Liver (tissue), 9 donors: ENCODE data around the gene THOC7. TPM values are rescaled to one million over a fixed set of nuclear protein-coding genes. Genes with fewer than 3 reads are reported as not detected.

Source experiments
- DNase-seq: peaks from one replicate; pipeline ENCODE4 v3.0.0-alpha.2; 2017; ENCODE audit warnings: low spot score
- H3K27ac ChIP-seq, 2 donors: one replicate each; pipeline ENCODE4 v1.7.0; 2013; ENCODE audit warnings: inconsistent platforms in 2 of 2, low read length in 2 of 2, control low read depth in 1 of 2, low read depth in 1 of 2, mild to moderate bottlenecking in 1 of 2
- H3K27me3 ChIP-seq, 4 donors: one replicate each; pipeline versions ENCODE4 v1.6.1 to v1.7.0; 2013; ENCODE audit warnings: low read length in 3 of 4, inconsistent platforms in 1 of 4, mild to moderate bottlenecking in 1 of 4, moderate library complexity in 1 of 4; ENCODE audit not compliant: control insufficient read depth in 4 of 4, insufficient read depth in 4 of 4
- H3K36me3 ChIP-seq, 4 donors: one replicate each; pipeline versions ENCODE4 v1.6.1 to v1.7.0; 2013; ENCODE audit warnings: low read length in 3 of 4, mild to moderate bottlenecking in 3 of 4, low read depth in 1 of 4, moderate library complexity in 1 of 4; ENCODE audit not compliant: control insufficient read depth in 4 of 4, insufficient read depth in 3 of 4
- H3K4me1 ChIP-seq, 4 donors: one replicate each; pipeline versions ENCODE4 v1.6.1 to v1.7.0; 2013; ENCODE audit warnings: low read length in 3 of 4, mild to moderate bottlenecking in 3 of 4, moderate library complexity in 1 of 4; ENCODE audit not compliant: control insufficient read depth in 4 of 4, insufficient read depth in 4 of 4
- H3K4me3 ChIP-seq, 3 donors: one replicate each; pipeline versions ENCODE4 v1.6.1 to v1.7.0; 2013; ENCODE audit warnings: low read length in 3 of 3, control low read depth in 1 of 3, low read depth in 1 of 3, mild to moderate bottlenecking in 1 of 3
- H3K9ac ChIP-seq, 2 donors: one replicate each; pipeline ENCODE4 v1.7.0; 2013; ENCODE audit warnings: low read length in 2 of 2, mild to moderate bottlenecking in 2 of 2, moderate library complexity in 2 of 2, control low read depth in 1 of 2, low read depth in 1 of 2
- H3K9me3 ChIP-seq, 4 donors: one replicate each; pipeline versions ENCODE4 v1.6.1 to v1.7.0; 2013; ENCODE audit warnings: low read length in 3 of 4; ENCODE audit not compliant: control insufficient read depth in 4 of 4
- ATF3 ChIP-seq: IDR thresholded peaks from 2 replicates; pipeline ENCODE4 v1.6.1; 2016; ENCODE audit warnings: antibody characterized with exemption
- EGR1 ChIP-seq, 2 donors: IDR thresholded peaks; 2 replicates each; pipeline ENCODE4 v1.6.1; 2016 to 2018; ENCODE audit warnings: antibody characterized with exemption in 2 of 2, low read depth in 2 of 2
- FOXA1 ChIP-seq: IDR thresholded peaks from 2 replicates; pipeline ENCODE4 v1.6.1; 2016; ENCODE audit warnings: antibody characterized with exemption
- FOXA2 ChIP-seq: IDR thresholded peaks from 2 replicates; pipeline ENCODE4 v1.6.1; 2016; ENCODE audit warnings: antibody characterized with exemption
- GABPA ChIP-seq, 2 donors: IDR thresholded peaks in 1 of 2; conservative IDR thresholded peaks in 1 of 2; 2 replicates each; pipeline ENCODE4 v1.6.1; 2016; ENCODE audit warnings: antibody characterized with exemption in 2 of 2, mild to moderate bottlenecking in 1 of 2, moderate library complexity in 1 of 2
- HNF4A ChIP-seq, 2 donors: conservative IDR thresholded peaks; 2 replicates each; pipeline ENCODE4 v1.6.1; 2016; ENCODE audit warnings: antibody characterized with exemption in 2 of 2, mild to moderate bottlenecking in 2 of 2
- HNF4G ChIP-seq: IDR thresholded peaks from 2 replicates; pipeline ENCODE4 v1.6.1; 2016; ENCODE audit warnings: antibody characterized with exemption
- JUND ChIP-seq, 2 donors: IDR thresholded peaks; 2 replicates each; pipeline ENCODE4 v1.6.1; 2016; ENCODE audit warnings: antibody characterized with exemption in 2 of 2
- NR2F2 ChIP-seq: IDR thresholded peaks from 2 replicates; pipeline ENCODE4 v1.6.1; 2016; ENCODE audit warnings: antibody characterized with exemption
- RAD21 ChIP-seq, 2 donors: IDR thresholded peaks; 2 replicates each; pipeline ENCODE4 v1.6.1; 2016; ENCODE audit warnings: antibody characterized with exemption in 2 of 2, mild to moderate bottlenecking in 2 of 2
- RXRA ChIP-seq, 2 donors: IDR thresholded peaks; 2 replicates each; pipeline ENCODE4 v1.6.1; 2017 to 2018; ENCODE audit warnings: antibody characterized with exemption in 2 of 2, mild to moderate bottlenecking in 1 of 2
- SP1 ChIP-seq: IDR thresholded peaks from 2 replicates; pipeline ENCODE4 v1.6.1; 2018; ENCODE audit warnings: antibody characterized with exemption, mild to moderate bottlenecking
- TAF1 ChIP-seq: conservative IDR thresholded peaks from 2 replicates; pipeline ENCODE4 v1.6.1; 2016; ENCODE audit warnings: antibody characterized with exemption, mild to moderate bottlenecking
- YY1 ChIP-seq: IDR thresholded peaks from 2 replicates; pipeline ENCODE4 v1.6.1; 2016; ENCODE audit warnings: antibody characterized with exemption, mild to moderate bottlenecking
- WGBS: extraction: QIAGEN DNeasy Blood & Tissue Kit; methylation state at CpG from one replicate; pipeline ENCODE4 v1.1.7; 2013; 5-methylcytosine and 5-hydroxymethylcytosine counted together
- polyA plus RNA-seq, 2 donors: library from polyadenylated mRNA; stranded (reverse) in 1 of 2; unstranded in 1 of 2; fragments of 200-250 nt in 1 of 2; fragments of >200 nt in 1 of 2; fragmentation: Nextera tagmentation in 1 of 2; extraction: Ambion mirVana in 1 of 2; gene quantifications; one replicate each; pipeline versions ENCODE4 v1.2.1 to v1.2.3, GENCODE V29; 2013 to 2015
- total RNA-seq, 2 donors: library from RNA; depleted of rRNA; stranded (reverse); fragments of >200 nt; gene quantifications; one replicate each; pipeline ENCODE4 v1.2.3, GENCODE V29; 2014
- TF ChIP-seq, protein P1 (sequence below): fragments of 150-350 bp; IDR thresholded peaks from 2 replicates; pipeline ENCODE4 v1.5.1; 2017; ENCODE audit warnings: improper control_type of control experiment, low read depth, low read length; ENCODE audit not compliant: missing input control
- TF ChIP-seq, protein P2 (sequence below): IDR thresholded peaks from 2 replicates; pipeline ENCODE4 v1.6.1; 2016; ENCODE audit warnings: antibody characterized with exemption
- TF ChIP-seq, protein P3 (sequence below): IDR thresholded peaks from 2 replicates; pipeline ENCODE4 v1.6.1; 2016; ENCODE audit warnings: antibody characterized with exemption, mild to moderate bottlenecking
- TF ChIP-seq, protein P4 (sequence below): IDR thresholded peaks from 2 replicates; pipeline ENCODE4 v1.6.1; 2016; ENCODE audit warnings: antibody characterized with exemption
- donor health status: healthy.
- donor health status: healthy.
- donor health status: healthy.
- donor health status: healthy.
- donor health status: healthy.

THOC7 gene
- total and polyA plus RNA-seq, 4 donors: 11.7 to 38.6 (median 23.0) TPM

- no peak overlapping the region for H3K9ac ChIP-seq
- no peak for DNase-seq
- 33% methylated on average over 3 of the region's 3 CpGs for WGBS
- H3K27me3 ChIP-seq: no peaks in the 10 kb centered on the region
- H3K4me1 ChIP-seq: peaks cover 0 to 10% (median 6%) of the 10 kb centered on the region in 4 donors
- H3K36me3 ChIP-seq: no peaks in the 10 kb centered on the region
- H3K27ac ChIP-seq: no peak overlapping the region
- TF ChIP-seq TAF1 (no peak), ATF3 (peak; percentile 89), JUND (IDR thresholded peaks at IDR 0.05) (no peak), SP1 (peak; percentile 12), HNF4G (no peak), HNF4A (conservative IDR thresholded peaks at IDR 0.05) (peak; percentile 19 to 32), RXRA (IDR thresholded peaks at IDR 0.05) (no peak), FOXA1 (no peak), FOXA2 (no peak), GABPA (IDR thresholded peaks at IDR 0.05 in 1 of 2, conservative IDR thresholded peaks at IDR 0.05 in 1 of 2) (no peak), NR2F2 (no peak), YY1 (peak; percentile 65), RAD21 (IDR thresholded peaks at IDR 0.05) (peak in 1 of 2 donors; percentile 22), EGR1 (IDR thresholded peaks at IDR 0.05; ENCODE audit: low read depth in 2 of 2) (no peak)
- TF ChIP-seq, protein P1, sequence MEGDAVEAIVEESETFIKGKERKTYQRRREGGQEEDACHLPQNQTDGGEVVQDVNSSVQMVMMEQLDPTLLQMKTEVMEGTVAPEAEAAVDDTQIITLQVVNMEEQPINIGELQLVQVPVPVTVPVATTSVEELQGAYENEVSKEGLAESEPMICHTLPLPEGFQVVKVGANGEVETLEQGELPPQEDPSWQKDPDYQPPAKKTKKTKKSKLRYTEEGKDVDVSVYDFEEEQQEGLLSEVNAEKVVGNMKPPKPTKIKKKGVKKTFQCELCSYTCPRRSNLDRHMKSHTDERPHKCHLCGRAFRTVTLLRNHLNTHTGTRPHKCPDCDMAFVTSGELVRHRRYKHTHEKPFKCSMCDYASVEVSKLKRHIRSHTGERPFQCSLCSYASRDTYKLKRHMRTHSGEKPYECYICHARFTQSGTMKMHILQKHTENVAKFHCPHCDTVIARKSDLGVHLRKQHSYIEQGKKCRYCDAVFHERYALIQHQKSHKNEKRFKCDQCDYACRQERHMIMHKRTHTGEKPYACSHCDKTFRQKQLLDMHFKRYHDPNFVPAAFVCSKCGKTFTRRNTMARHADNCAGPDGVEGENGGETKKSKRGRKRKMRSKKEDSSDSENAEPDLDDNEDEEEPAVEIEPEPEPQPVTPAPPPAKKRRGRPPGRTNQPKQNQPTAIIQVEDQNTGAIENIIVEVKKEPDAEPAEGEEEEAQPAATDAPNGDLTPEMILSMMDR: no peak
- TF ChIP-seq, protein P2, sequence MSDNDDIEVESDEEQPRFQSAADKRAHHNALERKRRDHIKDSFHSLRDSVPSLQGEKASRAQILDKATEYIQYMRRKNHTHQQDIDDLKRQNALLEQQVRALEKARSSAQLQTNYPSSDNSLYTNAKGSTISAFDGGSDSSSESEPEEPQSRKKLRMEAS: no peak
- TF ChIP-seq, protein P3, sequence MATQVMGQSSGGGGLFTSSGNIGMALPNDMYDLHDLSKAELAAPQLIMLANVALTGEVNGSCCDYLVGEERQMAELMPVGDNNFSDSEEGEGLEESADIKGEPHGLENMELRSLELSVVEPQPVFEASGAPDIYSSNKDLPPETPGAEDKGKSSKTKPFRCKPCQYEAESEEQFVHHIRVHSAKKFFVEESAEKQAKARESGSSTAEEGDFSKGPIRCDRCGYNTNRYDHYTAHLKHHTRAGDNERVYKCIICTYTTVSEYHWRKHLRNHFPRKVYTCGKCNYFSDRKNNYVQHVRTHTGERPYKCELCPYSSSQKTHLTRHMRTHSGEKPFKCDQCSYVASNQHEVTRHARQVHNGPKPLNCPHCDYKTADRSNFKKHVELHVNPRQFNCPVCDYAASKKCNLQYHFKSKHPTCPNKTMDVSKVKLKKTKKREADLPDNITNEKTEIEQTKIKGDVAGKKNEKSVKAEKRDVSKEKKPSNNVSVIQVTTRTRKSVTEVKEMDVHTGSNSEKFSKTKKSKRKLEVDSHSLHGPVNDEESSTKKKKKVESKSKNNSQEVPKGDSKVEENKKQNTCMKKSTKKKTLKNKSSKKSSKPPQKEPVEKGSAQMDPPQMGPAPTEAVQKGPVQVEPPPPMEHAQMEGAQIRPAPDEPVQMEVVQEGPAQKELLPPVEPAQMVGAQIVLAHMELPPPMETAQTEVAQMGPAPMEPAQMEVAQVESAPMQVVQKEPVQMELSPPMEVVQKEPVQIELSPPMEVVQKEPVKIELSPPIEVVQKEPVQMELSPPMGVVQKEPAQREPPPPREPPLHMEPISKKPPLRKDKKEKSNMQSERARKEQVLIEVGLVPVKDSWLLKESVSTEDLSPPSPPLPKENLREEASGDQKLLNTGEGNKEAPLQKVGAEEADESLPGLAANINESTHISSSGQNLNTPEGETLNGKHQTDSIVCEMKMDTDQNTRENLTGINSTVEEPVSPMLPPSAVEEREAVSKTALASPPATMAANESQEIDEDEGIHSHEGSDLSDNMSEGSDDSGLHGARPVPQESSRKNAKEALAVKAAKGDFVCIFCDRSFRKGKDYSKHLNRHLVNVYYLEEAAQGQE: no peak
- TF ChIP-seq, protein P4, sequence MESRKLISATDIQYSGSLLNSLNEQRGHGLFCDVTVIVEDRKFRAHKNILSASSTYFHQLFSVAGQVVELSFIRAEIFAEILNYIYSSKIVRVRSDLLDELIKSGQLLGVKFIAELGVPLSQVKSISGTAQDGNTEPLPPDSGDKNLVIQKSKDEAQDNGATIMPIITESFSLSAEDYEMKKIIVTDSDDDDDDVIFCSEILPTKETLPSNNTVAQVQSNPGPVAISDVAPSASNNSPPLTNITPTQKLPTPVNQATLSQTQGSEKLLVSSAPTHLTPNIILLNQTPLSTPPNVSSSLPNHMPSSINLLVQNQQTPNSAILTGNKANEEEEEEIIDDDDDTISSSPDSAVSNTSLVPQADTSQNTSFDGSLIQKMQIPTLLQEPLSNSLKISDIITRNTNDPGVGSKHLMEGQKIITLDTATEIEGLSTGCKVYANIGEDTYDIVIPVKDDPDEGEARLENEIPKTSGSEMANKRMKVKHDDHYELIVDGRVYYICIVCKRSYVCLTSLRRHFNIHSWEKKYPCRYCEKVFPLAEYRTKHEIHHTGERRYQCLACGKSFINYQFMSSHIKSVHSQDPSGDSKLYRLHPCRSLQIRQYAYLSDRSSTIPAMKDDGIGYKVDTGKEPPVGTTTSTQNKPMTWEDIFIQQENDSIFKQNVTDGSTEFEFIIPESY: no peak
- H3K9me3 ChIP-seq: no peaks in the 10 kb centered on the region
- H3K4me3 ChIP-seq: no peak overlapping the region
Observed at GRCh38 chr3:63886858-63887257, 23.3 kb upstream of the THOC7 start.
